Measurements from ENCODE around the gene ADAMTSL3. TPM values are rescaled to one million over a fixed set of nuclear protein-coding genes. Genes with fewer than 3 reads are reported as not detected.

ADAMTSL3 gene
- total RNA-seq, 3 donors from 2014 or later (not counting 1 experiment from before 2014, with no cell fraction given): 0.14 to 0.43 (median 0.25) TPM

- ATAC-seq: no peak
- Histone ChIP-seq H3K4me3 (ENCODE audit: low read length) (no peak overlapping the region), H3K36me3 (ENCODE audit: control insufficient read depth, insufficient read depth, low read length) (no peaks in the 10 kb centered on the region), H3K4me1 (ENCODE audit: control insufficient read depth, insufficient read depth, low read length) (no peaks in the 10 kb centered on the region), H3K9me3 (ENCODE audit: control insufficient read depth, insufficient read depth, low read length) (no peaks in the 10 kb centered on the region), H3K27ac (ENCODE audit: low read length) (no peak overlapping the region), H3K27me3 (ENCODE audit: control insufficient read depth, insufficient read depth, low read length) (no peaks in the 10 kb centered on the region)
- Mint-ChIP-seq H3K27me3 (ENCODE audit: low read depth in 2 of 2) (peaks cover 0 to 7% of the 10 kb centered on the region in 2 donors), H3K4me3 (no peak overlapping the region), H3K9me3 (no peaks in the 10 kb centered on the region), H3K36me3 (no peaks in the 10 kb centered on the region), H3K4me1 (no peaks in the 10 kb centered on the region), H3K27ac (no peak overlapping the region)
- intact Hi-C loops (cut with micrococcal nuclease): no loop called here
- WGBS (ENCODE audit: insufficient coverage): no CpG with 5 or more reads among the region's 2 CpGs
- no peak for DNase-seq
- TF ChIP-seq CTCF (IDR thresholded peaks at IDR 0.05): no peak
Observed at GRCh38 chr15:83838763-83839162, 184.8 kb downstream of the ADAMTSL3 start.

- Histone ChIP-seq H3K4me3 (ENCODE audit: low read length) (no peak overlapping the region), H3K9me3 (ENCODE audit: control insufficient read depth, insufficient read depth, low read length) (no peaks in the 10 kb centered on the region)
Observed at GRCh38 chr15:83842281-83842680, 188.4 kb downstream of the ADAMTSL3 start.

GRCh38 chr15:83843471-83843871 is 189.5 kb downstream of the ADAMTSL3 start:
- no peak for ATAC-seq
- H3K9me3 ChIP-seq (ENCODE audit: control insufficient read depth, insufficient read depth, low read length): no peaks in the 10 kb centered on the region
- DNase-seq: no peak
- Mint-ChIP-seq H3K9me3 (no peaks in the 10 kb centered on the region), H3K27me3 (ENCODE audit: low read depth in 2 of 2) (peaks cover 0 to 4% of the 10 kb centered on the region in 2 donors), H3K36me3 (no peaks in the 10 kb centered on the region), H3K4me1 (no peaks in the 10 kb centered on the region), H3K27ac (no peak overlapping the region), H3K4me3 (no peak overlapping the region)
- 81% methylated on average over 3 of the region's 3 CpGs for WGBS (ENCODE audit: insufficient coverage)
- no peaks in the 10 kb centered on the region for H3K36me3 ChIP-seq (ENCODE audit: control insufficient read depth, insufficient read depth, low read length)
- no peaks in the 10 kb centered on the region for H3K27me3 ChIP-seq (ENCODE audit: control insufficient read depth, insufficient read depth, low read length)
- intact Hi-C loops (cut with micrococcal nuclease): no loop called here
- H3K27ac ChIP-seq (ENCODE audit: low read length): no peak overlapping the region
- no peaks in the 10 kb centered on the region for H3K4me1 ChIP-seq (ENCODE audit: control insufficient read depth, insufficient read depth, low read length)
- no peak overlapping the region for H3K4me3 ChIP-seq (ENCODE audit: low read length)
- TF ChIP-seq CTCF (IDR thresholded peaks at IDR 0.05): no peak

More at GRCh38 chr15:83842281-83842680, 188.4 kb downstream of the ADAMTSL3 start:
- Histone ChIP-seq H3K4me1 (ENCODE audit: control insufficient read depth, insufficient read depth, low read length) (no peaks in the 10 kb centered on the region), H3K27ac (ENCODE audit: low read length) (no peak overlapping the region), H3K27me3 (ENCODE audit: control insufficient read depth, insufficient read depth, low read length) (no peaks in the 10 kb centered on the region), H3K36me3 (ENCODE audit: control insufficient read depth, insufficient read depth, low read length) (no peaks in the 10 kb centered on the region)
- intact Hi-C loops (cut with micrococcal nuclease): no loop called here
- Mint-ChIP-seq H3K9me3 (no peaks in the 10 kb centered on the region), H3K27ac (no peak overlapping the region), H3K4me1 (no peaks in the 10 kb centered on the region), H3K27me3 (ENCODE audit: low read depth in 2 of 2) (peaks cover 0 to 5% of the 10 kb centered on the region in 2 donors), H3K36me3 (no peaks in the 10 kb centered on the region), H3K4me3 (no peak overlapping the region)
- no peak for ATAC-seq
- DNase-seq: no peak
- TF ChIP-seq CTCF (IDR thresholded peaks at IDR 0.05): no peak
- 66% methylated on average over 5 of the region's 6 CpGs for WGBS (ENCODE audit: insufficient coverage)

- Histone ChIP-seq H3K27ac (ENCODE audit: low read length) (no peak overlapping the region), H3K36me3 (ENCODE audit: control insufficient read depth, insufficient read depth, low read length) (no peaks in the 10 kb centered on the region), H3K4me3 (ENCODE audit: low read length) (no peak overlapping the region), H3K27me3 (ENCODE audit: control insufficient read depth, insufficient read depth, low read length) (no peaks in the 10 kb centered on the region), H3K4me1 (ENCODE audit: control insufficient read depth, insufficient read depth, low read length) (no peaks in the 10 kb centered on the region), H3K9me3 (ENCODE audit: control insufficient read depth, insufficient read depth, low read length) (no peaks in the 10 kb centered on the region)
- no peak overlapping the region for H3K4me3 Mint-ChIP-seq
- intact Hi-C loops (cut with micrococcal nuclease): no loop called here
- no peak for ATAC-seq
- no peak for DNase-seq
- H3K4me1 Mint-ChIP-seq: no peaks in the 10 kb centered on the region
- no peaks in the 10 kb centered on the region for H3K9me3 Mint-ChIP-seq
- H3K27me3 Mint-ChIP-seq (ENCODE audit: low read depth in 2 of 2): no peaks in the 10 kb centered on the region
- H3K36me3 Mint-ChIP-seq: no peaks in the 10 kb centered on the region
- TF ChIP-seq CTCF (IDR thresholded peaks at IDR 0.05): no peak
- 96% methylated on average over 7 of the region's 7 CpGs for WGBS (ENCODE audit: insufficient coverage)
- H3K27ac Mint-ChIP-seq: no peak overlapping the region
Observed at GRCh38 chr15:83844742-83845141, 190.8 kb downstream of the ADAMTSL3 start.
